ENCODE data around the gene PACS1.

- TF ChIP-seq, protein P1, sequence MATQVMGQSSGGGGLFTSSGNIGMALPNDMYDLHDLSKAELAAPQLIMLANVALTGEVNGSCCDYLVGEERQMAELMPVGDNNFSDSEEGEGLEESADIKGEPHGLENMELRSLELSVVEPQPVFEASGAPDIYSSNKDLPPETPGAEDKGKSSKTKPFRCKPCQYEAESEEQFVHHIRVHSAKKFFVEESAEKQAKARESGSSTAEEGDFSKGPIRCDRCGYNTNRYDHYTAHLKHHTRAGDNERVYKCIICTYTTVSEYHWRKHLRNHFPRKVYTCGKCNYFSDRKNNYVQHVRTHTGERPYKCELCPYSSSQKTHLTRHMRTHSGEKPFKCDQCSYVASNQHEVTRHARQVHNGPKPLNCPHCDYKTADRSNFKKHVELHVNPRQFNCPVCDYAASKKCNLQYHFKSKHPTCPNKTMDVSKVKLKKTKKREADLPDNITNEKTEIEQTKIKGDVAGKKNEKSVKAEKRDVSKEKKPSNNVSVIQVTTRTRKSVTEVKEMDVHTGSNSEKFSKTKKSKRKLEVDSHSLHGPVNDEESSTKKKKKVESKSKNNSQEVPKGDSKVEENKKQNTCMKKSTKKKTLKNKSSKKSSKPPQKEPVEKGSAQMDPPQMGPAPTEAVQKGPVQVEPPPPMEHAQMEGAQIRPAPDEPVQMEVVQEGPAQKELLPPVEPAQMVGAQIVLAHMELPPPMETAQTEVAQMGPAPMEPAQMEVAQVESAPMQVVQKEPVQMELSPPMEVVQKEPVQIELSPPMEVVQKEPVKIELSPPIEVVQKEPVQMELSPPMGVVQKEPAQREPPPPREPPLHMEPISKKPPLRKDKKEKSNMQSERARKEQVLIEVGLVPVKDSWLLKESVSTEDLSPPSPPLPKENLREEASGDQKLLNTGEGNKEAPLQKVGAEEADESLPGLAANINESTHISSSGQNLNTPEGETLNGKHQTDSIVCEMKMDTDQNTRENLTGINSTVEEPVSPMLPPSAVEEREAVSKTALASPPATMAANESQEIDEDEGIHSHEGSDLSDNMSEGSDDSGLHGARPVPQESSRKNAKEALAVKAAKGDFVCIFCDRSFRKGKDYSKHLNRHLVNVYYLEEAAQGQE (IDR thresholded peaks at IDR 0.05; ENCODE audit: insufficient read depth in 1 of 2, low read depth in 2 of 2, low read length in 2 of 2) = no peak
- TF ChIP-seq POLR2AphosphoS5 (IDR thresholded peaks at IDR 0.05; ENCODE audit: low read depth, low read length) = no peak
These were observed 5.5 kb upstream of the PACS1 start for GRCh38 chr11:66064571-66064970.

Data from PFSK-1 (cell line).